ENCODE results near the gene DUSP8. TPM values are rescaled to one million over a fixed set of nuclear protein-coding genes. Genes with fewer than 3 reads are reported as not detected.
"Not testable (repeated sequence)": the region's sequence is repeated elsewhere in the genome, so short reads cannot be mapped to it uniquely, and the experiment has no call there.

Gene DUSP8, protein sequence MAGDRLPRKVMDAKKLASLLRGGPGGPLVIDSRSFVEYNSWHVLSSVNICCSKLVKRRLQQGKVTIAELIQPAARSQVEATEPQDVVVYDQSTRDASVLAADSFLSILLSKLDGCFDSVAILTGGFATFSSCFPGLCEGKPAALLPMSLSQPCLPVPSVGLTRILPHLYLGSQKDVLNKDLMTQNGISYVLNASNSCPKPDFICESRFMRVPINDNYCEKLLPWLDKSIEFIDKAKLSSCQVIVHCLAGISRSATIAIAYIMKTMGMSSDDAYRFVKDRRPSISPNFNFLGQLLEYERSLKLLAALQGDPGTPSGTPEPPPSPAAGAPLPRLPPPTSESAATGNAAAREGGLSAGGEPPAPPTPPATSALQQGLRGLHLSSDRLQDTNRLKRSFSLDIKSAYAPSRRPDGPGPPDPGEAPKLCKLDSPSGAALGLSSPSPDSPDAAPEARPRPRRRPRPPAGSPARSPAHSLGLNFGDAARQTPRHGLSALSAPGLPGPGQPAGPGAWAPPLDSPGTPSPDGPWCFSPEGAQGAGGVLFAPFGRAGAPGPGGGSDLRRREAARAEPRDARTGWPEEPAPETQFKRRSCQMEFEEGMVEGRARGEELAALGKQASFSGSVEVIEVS
- total RNA-seq: 7.7 TPM
- long read RNA-seq, full-length matches to known transcripts: 3 of 4 reads
- long read RNA-seq, partial matches to known transcripts: 1 of 4 reads
- long read RNA-seq, other reads (novel, unspliced or antisense): 0 of 4 reads

DNA sequence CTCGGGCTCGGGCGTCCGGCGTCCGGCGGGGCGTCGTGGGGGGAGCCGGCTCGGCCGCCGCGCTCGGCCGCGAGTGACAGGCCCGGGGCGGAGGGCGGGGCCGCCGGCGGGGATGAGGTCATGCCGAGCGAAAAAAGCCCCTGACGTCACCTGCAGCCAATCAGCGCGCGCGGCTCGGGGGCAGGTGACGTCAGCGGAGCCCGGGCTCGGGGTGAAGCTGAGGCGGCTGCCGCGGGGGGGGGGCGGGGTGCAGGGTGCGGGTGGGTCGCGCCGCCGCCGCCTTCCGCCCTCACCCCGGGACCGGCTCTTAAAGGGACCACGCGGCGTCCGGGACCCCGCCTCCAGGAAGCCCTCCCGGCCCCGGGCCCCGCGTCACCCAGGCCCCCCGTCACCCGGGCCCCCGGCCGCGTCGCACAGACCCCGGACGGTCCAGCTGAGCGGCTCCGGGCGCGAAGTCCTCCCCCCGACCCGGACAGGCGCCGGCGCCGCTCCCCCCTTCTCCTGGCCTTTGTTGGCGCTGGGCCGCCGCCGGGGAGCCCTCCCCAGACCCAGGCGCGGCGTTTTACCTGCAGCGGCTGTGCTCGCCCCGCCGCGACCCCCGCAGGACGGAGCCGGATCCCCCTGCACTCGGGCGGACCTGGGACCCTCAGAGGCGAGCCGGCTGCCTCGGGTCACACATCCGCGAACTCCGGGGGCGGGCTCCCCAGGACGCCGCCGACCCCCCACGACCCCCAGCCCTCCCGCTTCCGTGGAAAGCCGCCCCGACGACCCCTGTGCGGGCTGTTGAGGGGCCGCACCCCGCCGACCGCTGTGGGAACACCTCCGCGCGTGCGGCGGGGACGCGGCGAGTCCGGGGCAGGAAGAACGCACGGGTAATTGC lies at the start of gene DUSP8:
TSS of gene DUSP8 (minus strand) at position 75 of the 880 bp plus-strand sequence. CDS start 6,445 bp downstream, outside the sequence.
- peak; percentile 97 for DNase-seq
- intact Hi-C loops (cut with micrococcal nuclease): no loop called here
- peak; percentile 75 for ATAC-seq

DNA sequence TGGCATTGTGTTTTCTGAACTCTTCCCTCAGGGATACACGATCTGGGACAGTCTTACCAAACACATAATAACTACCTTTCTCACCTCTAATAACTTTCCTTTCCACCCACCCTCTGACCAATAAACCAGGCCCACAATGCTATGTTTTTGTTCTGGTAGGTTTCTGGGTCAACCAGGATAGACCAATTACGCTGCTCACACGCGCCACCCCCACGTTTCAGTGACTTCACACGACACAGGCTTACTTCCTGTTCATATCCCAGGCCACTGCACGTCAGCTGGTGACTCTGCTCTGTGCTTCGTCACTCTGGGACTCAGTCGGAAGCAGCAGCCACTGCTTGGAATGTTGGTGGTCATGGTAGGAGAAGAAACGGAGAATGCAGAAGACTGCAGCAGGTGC lies 47.4 kb upstream of the DUSP8 start:
- DNase-seq (no peak), ATAC-seq (no peak)
- intact Hi-C loops (cut with micrococcal nuclease): no loop called here

DNA sequence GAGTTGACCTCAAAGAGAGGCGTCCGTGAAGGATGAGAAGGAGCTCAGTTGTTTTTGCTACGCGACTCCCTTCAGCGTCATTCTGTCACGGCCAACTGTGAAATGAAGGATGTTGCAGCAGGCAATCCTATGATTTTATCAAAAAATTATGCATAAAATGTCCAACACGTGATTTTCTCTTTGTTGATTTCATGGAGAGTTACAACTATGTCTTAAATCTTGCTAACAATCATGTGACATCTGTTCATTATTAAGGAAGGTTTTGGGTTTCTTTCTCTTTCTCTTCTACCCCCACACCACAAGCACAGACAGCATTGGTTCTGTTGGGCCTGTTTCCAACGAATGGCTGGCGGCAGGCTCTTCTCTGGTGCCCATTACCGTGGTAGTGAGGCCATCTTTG lies 46.2 kb upstream of the DUSP8 start:
- ATAC-seq (no peak), DNase-seq (no peak)
- intact Hi-C loops (cut with micrococcal nuclease): no loop called here

DNA sequence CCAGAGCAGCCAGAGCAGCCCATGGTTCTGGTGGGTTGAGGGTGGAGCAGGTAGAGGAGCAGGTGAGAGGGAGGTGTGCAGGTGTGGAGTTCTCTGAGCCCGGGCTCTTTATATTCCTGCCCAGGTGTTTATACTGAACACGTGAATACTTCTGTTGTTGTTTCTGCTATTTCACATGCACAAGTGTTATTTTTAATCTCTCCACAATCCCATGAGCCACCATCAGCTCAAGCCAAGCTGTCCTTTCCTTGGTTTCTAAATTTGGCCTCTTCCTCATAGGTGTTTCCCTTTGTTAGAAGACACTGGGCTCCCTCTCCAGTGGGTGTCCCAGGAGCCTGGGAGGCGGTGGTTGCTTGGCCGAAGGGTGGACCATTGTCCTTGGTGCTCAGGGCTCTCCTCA lies 36.3 kb upstream of the DUSP8 start, which contains the start of gene KRTAP5-3:
TSS of gene KRTAP5-3 (minus strand) at position 101 of the 400 bp plus-strand sequence. CDS start at position 23, 78 bp downstream.
- intact Hi-C loops (cut with micrococcal nuclease): no loop called here
- DNase-seq (no peak), ATAC-seq (peak; percentile 50)

DNA sequence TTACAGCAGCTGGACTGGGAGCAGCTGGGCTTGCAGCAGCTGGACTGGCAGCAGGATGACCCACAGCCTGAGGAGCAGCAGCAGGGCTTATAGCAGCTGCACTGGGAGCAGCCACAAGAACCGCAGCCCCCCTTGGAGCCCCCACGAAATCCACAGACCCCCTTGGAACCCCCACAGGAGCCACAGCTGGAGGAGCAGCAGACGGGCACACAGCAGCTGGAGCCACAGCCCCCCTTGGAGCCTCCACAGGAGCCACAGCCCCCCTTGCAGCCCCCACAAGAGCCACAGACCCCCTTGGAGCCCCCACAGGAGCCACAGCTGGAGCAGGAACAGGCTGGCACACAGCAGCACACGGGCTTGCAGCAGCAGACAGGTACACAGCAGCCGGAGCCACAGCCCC lies 35.8 kb upstream of the DUSP8 start:
- ATAC-seq; DNase-seq; intact Hi-C loops (cut with micrococcal nuclease): not testable (repeated sequence)

DNA sequence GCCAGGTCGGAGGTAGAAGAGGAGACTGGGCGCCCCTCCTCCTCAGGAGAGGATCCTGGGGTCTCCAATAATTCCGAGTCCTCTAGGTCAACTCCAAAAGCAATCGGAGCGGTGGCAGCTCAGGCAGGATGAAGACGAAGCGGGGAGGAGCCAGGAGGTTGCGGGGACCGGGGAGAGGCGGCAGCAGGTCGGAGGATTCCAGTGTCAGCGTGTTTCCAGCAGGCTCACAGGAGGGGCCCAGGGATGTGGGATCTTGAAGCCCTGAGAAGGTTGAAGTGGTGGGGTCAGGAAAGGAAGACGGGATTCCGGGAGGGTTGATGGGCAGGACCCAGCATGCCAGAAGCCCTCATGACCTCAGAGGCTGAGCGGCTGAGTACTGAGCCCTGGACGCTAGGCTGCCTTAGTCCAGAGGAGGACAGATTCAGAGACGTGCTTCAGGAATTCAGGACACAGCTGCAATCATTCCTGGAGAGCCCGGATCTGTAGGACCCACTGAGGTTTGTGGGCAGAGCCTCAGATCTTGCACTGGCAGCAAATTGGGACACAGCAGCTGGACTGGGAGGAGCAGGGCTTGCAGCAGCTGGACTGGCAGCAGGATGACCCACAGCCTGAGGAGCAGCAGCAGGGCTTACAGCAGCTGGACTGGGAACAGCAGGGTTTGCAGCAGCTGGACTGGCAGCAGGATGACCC lies 35.2 kb upstream of the DUSP8 start:
- DNase-seq; ATAC-seq; intact Hi-C loops (cut with micrococcal nuclease): not testable (repeated sequence)

DNA sequence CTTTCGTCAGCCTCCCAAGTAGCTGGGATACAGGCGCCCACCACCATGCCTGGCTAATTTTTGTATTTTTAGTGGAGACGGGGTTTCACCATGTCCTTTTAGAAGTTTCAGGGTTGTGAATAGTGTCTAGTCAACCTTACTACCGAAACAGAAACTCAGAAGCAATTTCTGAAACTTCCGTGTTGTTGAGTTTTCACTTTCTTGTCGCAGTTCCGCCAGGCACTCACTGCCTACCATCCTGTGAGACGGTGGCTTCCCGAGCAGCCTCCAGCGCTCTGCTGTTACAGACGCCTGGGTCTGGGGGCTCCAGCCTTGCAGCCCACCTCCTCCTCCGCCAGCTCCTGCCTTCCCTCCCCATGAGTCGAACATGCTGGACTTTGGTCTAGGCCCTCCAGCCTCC lies 33.9 kb upstream of the DUSP8 start:
- ATAC-seq; intact Hi-C loops (cut with micrococcal nuclease); DNase-seq: not testable (repeated sequence)

DNA sequence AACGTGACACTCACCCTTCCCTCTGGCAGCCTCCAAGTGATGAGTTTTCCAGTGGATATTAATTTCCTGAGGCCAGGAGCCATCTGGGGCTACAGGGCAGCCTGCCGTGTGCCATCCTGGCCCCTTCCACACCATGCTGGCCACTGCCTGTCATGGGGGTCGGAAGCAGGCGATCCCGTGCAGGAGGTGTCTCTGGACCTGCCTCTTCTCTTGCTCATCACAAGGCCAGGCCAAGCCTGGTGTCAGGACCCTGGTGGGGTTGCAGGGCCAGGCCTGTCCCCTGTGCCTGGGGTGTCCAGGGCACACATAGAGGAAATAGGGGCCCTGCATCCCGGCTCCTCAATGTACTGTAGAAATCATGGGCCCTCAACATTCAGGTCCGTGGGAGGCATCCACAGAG lies 32.6 kb upstream of the DUSP8 start:
- ATAC-seq (no peak), DNase-seq (no peak)
- intact Hi-C loops (cut with micrococcal nuclease): no loop called here

DNA sequence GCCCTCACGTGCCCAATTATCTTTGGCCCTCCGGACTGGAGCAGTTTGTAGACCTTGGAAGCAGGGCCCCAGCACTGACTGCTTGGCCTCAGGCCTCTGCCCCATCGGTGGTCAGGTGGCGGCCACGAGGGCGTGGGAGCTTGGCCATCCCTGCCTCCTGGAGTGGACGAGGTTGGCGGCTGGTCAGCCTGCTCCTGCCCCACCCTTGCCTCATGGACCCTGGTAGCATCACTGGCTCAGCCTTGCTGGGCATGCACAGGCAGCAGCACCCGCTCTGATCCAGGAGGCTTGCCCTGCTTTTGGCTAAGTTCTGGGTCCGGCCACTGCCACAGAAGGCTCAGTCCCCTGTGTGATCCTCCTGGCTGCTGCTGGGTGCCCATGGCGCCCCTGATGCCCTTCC lies 32.1 kb upstream of the DUSP8 start:
- no peak for DNase-seq
- ATAC-seq: no peak
- intact Hi-C loops (cut with micrococcal nuclease): no loop called here

DNA sequence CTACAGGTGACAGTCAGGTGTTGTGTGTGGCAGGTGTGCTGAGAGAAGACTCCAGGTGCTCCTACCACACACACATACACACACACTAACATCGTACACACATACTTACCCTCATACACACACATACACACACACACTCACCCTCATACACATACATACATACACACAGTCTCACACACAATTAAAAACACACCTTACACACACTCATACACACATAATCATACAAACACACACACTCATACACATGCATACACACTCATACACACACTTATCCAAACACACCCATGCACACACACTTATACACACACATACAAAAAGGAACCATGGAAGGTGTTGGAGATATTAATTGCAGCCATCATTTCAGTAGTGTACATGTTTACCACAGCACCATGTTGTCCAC lies 31.6 kb upstream of the DUSP8 start:
- intact Hi-C loops (cut with micrococcal nuclease): no loop called here
- no peak for ATAC-seq
- DNase-seq: no peak

DNA sequence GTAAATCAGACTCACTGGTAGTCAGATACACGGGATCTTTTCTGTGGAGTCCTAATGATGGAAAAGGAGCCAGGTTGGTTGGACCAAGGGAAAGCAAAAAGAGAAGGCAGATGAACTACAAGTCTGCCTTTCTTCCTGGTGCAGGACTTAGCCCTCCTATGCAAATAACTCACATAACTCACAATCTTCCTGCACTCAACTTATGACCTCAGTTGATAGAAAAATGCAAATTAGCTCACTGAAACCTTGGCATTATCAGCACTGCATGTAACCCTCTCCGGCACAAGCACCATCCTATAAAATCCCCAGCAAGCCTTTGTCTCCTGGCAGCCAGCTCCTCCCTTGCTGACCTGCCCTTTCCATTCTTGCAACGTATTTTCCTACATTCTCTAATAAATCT lies 29.6 kb upstream of the DUSP8 start:
- intact Hi-C loops (cut with micrococcal nuclease); ATAC-seq; DNase-seq: not testable (repeated sequence)

DNA sequence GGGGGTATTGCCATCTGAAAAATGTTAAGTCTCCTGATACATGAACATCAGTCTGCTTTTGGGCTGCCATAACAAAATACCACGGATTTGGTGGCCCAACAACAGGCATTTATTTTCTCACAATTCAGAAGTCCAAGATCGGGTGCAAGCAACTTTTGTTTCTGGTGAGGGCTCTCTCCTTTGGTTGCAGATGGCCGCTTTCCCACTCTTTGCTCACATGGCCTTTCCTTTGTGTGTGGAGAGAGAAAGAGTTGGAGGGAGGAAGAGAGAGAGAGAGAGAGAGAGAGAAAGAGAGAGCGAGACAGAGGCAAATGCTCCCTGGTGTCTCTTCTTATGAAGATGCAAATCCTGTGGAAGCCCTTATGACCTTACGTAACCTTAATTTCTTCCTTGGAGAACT lies 28.6 kb upstream of the DUSP8 start:
- intact Hi-C loops (cut with micrococcal nuclease): no loop called here
- DNase-seq (no peak), ATAC-seq (no peak)

DNA sequence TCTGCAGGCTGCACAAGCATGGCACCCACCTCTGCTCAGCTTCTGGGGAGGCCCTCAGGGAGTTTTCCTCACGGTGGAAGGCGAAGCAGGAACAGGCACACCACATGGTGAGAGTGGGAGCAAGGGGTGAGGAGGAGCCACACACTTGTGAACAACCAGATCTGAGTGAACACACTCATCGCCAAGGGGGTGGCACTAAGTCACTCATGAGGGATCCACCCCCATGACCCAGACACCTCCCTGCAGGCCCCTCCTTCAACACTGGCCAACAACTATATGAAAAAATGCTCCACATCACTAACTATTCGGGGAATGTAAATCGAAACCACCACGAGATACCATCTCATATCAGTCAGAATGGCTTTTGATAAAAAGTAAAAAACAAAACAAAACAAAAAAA lies 26.7 kb upstream of the DUSP8 start:
- intact Hi-C loops (cut with micrococcal nuclease): no loop called here
- no peak for ATAC-seq
- DNase-seq: no peak

DNA sequence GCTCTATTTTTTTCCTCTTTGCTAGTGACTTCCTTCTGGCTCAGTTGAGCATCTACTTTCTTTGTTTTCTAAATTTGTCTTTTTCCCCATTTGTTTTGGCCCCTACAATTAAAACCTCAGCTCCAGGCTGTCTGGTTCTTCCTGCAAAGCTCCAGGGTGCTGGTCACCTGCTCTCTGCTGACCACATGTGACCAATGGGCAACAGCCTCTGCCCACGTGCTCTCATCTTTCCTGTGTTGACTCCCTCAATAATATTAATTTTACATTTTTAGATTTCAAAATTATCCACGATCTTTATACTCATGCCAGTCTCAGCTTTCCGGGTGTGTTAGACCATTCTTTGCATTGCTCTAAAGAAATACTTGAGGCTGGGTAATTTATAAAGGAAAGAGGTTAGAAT lies 26.3 kb upstream of the DUSP8 start:
- DNase-seq; intact Hi-C loops (cut with micrococcal nuclease); ATAC-seq: not testable (repeated sequence)

DNA sequence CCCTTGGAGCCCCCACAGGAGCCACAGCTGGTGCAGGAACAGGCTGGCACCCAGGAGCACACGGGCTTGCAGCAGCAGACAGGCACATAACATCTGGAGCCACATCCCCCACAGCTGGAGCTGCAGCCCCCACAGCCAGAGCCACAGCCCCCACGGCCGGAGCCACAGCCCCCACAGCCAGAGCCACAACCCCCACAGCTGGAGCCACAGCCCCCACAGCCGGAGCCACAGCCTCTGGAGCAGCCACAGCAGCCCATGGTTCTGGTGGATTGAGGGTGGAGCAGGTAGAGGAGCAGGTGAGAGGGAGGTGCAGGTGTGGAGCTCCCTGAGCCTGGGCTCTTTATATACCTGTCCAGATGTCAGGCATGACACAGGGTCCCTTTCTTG lies 25.9 kb upstream of the DUSP8 start, which contains the start of gene KRTAP5-2:
TSS of gene KRTAP5-2 (minus strand) at position 301 of the 387 bp plus-strand sequence. CDS start at position 257, 44 bp downstream.
- DNase-seq (no peak), ATAC-seq (no peak)
- intact Hi-C loops (cut with micrococcal nuclease): no loop called here

DNA sequence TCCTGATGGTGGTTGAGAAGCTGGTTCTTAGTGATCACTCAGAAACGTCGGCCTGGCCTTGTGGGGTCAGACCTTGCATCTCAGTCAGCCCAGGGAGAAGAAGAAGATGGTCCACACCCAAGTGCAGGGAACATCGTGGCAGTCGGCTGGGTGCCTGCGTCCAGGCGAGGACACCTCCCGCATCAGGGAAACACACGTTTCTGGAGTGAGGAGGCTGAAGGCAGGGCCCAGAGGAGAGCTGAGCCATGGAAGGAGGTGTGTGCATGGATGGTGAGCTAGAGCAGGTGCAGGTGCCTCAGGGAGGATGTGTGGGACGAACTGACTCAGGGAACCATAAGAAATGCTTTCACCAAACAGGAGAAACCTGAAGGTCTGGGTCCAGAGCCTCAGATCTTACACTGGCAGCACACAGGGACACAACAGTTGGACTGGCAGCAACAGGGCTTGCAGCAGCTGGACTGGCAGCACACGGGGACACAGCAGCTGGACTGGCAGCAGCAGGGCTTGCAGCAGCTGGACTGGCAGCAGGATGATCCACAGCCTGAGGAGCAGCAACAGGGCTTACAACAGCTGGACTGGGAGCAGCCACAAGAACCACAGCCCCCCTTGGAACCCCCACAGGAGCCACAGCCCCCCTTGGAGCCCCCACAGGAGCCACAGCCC lies 25.4 kb upstream of the DUSP8 start:
- ATAC-seq: no peak

DNA sequence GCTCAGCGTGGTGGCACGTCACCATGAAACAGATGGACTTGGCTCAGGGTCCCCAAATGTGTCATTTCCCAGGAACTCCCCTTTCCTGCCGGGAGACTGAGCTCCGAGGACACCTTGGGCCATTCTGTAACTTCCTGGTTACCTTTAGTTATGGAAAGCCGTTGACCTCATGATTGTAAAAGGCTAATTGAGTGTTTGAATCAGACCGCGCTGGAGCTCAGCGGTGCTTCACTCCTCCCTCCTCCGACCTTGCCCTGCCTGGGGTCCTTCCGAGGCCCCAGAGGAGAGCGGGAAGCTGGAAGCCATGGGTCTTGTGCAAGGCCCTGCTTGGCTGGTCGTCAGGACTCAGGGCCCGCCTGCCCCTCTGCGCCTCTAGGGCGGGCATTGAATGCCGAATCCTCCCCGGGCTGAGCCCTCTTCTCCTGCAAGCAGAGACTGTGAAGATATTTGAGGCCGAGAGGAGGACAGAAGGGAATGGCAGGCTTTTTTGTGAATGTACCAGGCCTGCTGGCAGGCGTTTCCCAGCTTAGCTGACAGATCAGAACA lies 24.6 kb upstream of the DUSP8 start:
- DNase-seq; intact Hi-C loops (cut with micrococcal nuclease); ATAC-seq: not testable (repeated sequence)

More for the DNA sequence above, 25.4 kb upstream of the DUSP8 start:
- DNase-seq: no peak
- intact Hi-C loops (cut with micrococcal nuclease): no loop called here
